Omental fat pad (tissue), 4 donors: Measurements from ENCODE around the gene USP26. TPM values are rescaled to one million over a fixed set of nuclear protein-coding genes. Genes with fewer than 3 reads are reported as not detected.
"Not testable (repeated sequence)": the region's sequence is repeated elsewhere in the genome, so short reads cannot be mapped to it uniquely, and the experiment has no call there.

Source experiments
- ATAC-seq: fragments of 150-250 bp; one replicate; pipeline ENCODE4 v1.9.1; 2016; ENCODE audit warnings: mild to moderate bottlenecking, moderate library complexity; ENCODE audit not compliant: low FRiP score
- DNase-seq: peaks from one replicate; pipeline ENCODE4 v3.0.0-alpha.2; 2019; ENCODE audit warnings: low spot score
- total RNA-seq, 4 donors: library from RNA; depleted of rRNA; stranded (reverse); fragments of >200 nt; gene quantifications; one replicate each; pipeline ENCODE4 v1.1.0, GENCODE V29; 2016
- TF ChIP-seq, protein P1 (sequence below), 3 donors: fragments of 450-650 bp; IDR thresholded peaks; one replicate each; pipeline ENCODE4 v1.5.1; 2016 to 2017; ENCODE audit warnings: antibody characterized with exemption in 3 of 3, mild to moderate bottlenecking in 3 of 3, moderate library complexity in 2 of 3

Gene USP26
- total RNA-seq, 4 donors from 2014 or later: not detected

DNA sequence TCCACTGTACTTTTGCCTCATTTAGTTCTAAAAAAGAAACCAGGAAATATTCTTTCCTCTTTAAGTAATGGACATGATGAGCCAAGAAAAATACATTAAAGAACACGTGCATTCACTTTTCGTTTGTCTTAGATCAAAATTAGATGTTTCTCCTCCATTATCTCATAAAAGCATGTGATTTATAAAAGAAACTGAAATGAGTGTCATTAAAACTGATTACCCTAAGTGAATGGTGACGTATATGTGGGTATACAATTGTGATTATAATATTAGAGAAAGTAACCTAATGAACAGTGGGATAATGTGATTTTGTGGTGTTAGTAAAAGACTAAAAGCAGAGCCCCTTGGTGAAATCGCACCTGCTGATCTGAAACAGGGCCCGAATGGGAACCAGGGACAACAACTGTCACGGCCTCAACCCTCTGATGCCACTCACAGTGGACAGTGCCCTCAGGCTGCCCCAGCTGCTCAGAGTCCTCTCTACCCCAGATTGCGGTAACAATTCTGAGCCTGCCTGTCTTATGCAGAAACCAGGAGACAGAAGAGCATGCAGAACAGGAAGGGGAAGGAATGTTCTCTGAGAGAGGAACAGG, 112.8 kb downstream of the USP26 start:
- DNase-seq (no peak), ATAC-seq (no peak)
- TF ChIP-seq, protein P1, sequence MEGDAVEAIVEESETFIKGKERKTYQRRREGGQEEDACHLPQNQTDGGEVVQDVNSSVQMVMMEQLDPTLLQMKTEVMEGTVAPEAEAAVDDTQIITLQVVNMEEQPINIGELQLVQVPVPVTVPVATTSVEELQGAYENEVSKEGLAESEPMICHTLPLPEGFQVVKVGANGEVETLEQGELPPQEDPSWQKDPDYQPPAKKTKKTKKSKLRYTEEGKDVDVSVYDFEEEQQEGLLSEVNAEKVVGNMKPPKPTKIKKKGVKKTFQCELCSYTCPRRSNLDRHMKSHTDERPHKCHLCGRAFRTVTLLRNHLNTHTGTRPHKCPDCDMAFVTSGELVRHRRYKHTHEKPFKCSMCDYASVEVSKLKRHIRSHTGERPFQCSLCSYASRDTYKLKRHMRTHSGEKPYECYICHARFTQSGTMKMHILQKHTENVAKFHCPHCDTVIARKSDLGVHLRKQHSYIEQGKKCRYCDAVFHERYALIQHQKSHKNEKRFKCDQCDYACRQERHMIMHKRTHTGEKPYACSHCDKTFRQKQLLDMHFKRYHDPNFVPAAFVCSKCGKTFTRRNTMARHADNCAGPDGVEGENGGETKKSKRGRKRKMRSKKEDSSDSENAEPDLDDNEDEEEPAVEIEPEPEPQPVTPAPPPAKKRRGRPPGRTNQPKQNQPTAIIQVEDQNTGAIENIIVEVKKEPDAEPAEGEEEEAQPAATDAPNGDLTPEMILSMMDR (IDR thresholded peaks at IDR 0.05): no peak

DNA sequence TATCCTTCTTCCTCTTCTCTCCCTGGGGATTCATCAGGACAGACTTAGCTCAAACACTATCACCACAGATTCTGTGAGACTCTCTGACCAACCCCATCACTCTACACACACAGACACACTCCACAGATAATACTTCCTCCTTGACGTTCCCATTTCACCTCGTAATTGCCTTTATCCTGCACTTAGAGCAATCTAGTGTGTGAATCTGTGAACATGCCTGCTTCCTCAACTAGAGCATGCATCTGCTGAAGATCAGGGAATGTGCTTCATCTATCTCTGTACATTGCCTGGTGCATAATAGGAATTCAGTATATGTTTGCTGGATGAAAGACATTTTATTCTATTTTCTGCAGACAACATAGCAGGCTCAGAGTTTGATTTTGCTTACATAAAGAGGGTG, 113.4 kb downstream of the USP26 start:
- DNase-seq: no peak
- TF ChIP-seq, protein P1 (IDR thresholded peaks at IDR 0.05): no peak
- ATAC-seq: no peak

DNA sequence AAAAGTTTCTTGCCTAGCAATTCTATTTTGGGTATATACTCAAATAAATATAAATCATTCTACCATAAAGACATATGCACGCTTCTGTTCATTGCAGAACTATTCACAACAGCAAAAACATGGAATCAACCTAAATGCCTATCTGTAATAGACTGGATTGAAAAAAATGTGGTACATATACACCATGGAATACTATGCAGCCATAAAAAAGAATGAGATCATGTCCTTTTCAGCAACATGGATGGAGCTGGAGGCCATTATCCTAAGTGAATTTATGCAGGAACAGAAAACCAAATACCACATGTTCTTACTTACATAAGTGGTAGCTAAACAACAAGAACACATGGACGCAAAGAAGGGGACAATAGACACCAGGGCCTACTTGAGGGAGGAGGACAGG, 116.9 kb downstream of the USP26 start:
- ATAC-seq: not testable (repeated sequence)

More for the DNA sequence above, 116.9 kb downstream of the USP26 start:
- not testable (repeated sequence) for DNase-seq

Other genes with a start within 250 kb of the USP26 start
- gene HS6ST2, start 138.5 kb downstream of the USP26 start, total RNA-seq: 1 to 10 TPM in 1 of 4 donors, under 1 TPM in 2, not detected in 1; 0.13 to 1.1 (median 0.46) TPM
- not detected for gene TFDP3, start 121.2 kb upstream of the USP26 start, total RNA-seq